Thyroid gland (tissue), 4 donors: ENCODE results near the gene TPD52L1.

Experiments used
- POLR2A ChIP-seq, 2 donors: fragments of 450-650 bp; IDR thresholded peaks; one replicate each; pipeline ENCODE4 v1.6.1; 2017; ENCODE audit warnings: antibody characterized with exemption in 2 of 2, mild to moderate bottlenecking in 2 of 2, moderate library complexity in 1 of 2
- TF ChIP-seq, protein P1 (sequence below), 6 experiments: fragments of 200-600 bp in 3 of 6; fragments of 450-650 bp in 3 of 6; sonication (generic) in 3 of 6; IDR thresholded peaks; one replicate each; pipeline ENCODE4 v1.5.1; 2016 to 2019; ENCODE audit warnings: antibody characterized with exemption in 6 of 6, mild to moderate bottlenecking in 2 of 6, inconsistent platforms in 1 of 6, moderate library complexity in 1 of 6

DNA sequence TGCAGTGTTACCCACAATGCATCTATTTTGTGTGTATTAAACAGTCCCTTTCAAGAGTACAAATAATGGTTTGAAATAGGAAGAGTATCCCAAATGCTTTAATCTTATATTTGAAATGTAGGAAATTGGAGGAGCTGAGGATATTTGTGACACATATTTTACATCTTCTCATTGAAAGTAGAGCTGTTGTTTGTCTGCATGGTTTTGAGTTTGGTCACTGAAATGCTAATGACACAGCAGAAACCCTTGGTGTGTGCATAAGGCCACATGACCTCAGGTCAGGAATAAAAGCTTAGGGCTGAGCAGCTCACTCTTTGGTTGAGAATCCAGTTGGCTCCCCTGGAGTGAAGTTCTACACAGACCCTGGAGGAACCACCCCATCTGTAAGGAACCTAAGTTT is 49.8 kb downstream of the TPD52L1 start:
- TF ChIP-seq, protein P1, sequence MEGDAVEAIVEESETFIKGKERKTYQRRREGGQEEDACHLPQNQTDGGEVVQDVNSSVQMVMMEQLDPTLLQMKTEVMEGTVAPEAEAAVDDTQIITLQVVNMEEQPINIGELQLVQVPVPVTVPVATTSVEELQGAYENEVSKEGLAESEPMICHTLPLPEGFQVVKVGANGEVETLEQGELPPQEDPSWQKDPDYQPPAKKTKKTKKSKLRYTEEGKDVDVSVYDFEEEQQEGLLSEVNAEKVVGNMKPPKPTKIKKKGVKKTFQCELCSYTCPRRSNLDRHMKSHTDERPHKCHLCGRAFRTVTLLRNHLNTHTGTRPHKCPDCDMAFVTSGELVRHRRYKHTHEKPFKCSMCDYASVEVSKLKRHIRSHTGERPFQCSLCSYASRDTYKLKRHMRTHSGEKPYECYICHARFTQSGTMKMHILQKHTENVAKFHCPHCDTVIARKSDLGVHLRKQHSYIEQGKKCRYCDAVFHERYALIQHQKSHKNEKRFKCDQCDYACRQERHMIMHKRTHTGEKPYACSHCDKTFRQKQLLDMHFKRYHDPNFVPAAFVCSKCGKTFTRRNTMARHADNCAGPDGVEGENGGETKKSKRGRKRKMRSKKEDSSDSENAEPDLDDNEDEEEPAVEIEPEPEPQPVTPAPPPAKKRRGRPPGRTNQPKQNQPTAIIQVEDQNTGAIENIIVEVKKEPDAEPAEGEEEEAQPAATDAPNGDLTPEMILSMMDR (IDR thresholded peaks at IDR 0.05): no peak
- TF ChIP-seq POLR2A (IDR thresholded peaks at IDR 0.05): no peak
